Lung (tissue), 12 donors: ENCODE measurements around the gene RNF10. TPM values are rescaled to one million over a fixed set of nuclear protein-coding genes. Genes with fewer than 3 reads are reported as not detected.
"Not testable (repeated sequence)": the region's sequence is repeated elsewhere in the genome, so short reads cannot be mapped to it uniquely, and the experiment has no call there.

Source experiments
- ATAC-seq: fragments of 200-7000 bp; cut with Tn5 transposase; one replicate; pipeline ENCODE4 v1.9.1; 2020; ENCODE audit warnings: moderate number of reproducible peaks; ENCODE audit not compliant: insufficient read depth, low FRiP score
- DNase-seq, 3 donors: peaks; one replicate each; pipeline ENCODE4 v3.0.0-alpha.2; 2013 to 2017
- H3K27ac ChIP-seq, 2 donors: one replicate each; pipeline ENCODE4 v1.5.1; 2013; ENCODE audit warnings: mild to moderate bottlenecking in 2 of 2, moderate library complexity in 2 of 2, control low read depth in 1 of 2, inconsistent platforms in 1 of 2, low read depth in 1 of 2, low read length in 1 of 2
- H3K27me3 ChIP-seq, 3 donors: one replicate each; pipeline ENCODE4 v1.5.1; 2013; ENCODE audit warnings: low read length in 2 of 3; ENCODE audit not compliant: control insufficient read depth in 3 of 3, insufficient read depth in 3 of 3
- H3K36me3 ChIP-seq, 4 donors: one replicate each; pipeline ENCODE4 v1.5.1; 2013; ENCODE audit warnings: low read length in 4 of 4, mild to moderate bottlenecking in 1 of 4, moderate library complexity in 1 of 4; ENCODE audit not compliant: control insufficient read depth in 4 of 4, insufficient read depth in 4 of 4
- H3K4me1 ChIP-seq, 5 donors: one replicate each; pipeline ENCODE4 v1.5.1; 2013; ENCODE audit warnings: low read length in 5 of 5, mild to moderate bottlenecking in 2 of 5, moderate library complexity in 1 of 5; ENCODE audit not compliant: control insufficient read depth in 5 of 5, insufficient read depth in 5 of 5
- H3K4me3 ChIP-seq: one replicate; pipeline ENCODE4 v1.5.1; 2013; ENCODE audit warnings: mild to moderate bottlenecking, control low read depth, moderate library complexity
- H3K9ac ChIP-seq, 2 donors: one replicate each; pipeline ENCODE4 v1.5.1; 2013; ENCODE audit warnings: low read length in 2 of 2, control low read depth in 1 of 2; ENCODE audit not compliant: insufficient read depth in 1 of 2
- H3K9me3 ChIP-seq, 4 donors: one replicate each; pipeline ENCODE4 v1.5.1; 2013; ENCODE audit warnings: low read length in 3 of 4, mild to moderate bottlenecking in 1 of 4, moderate library complexity in 1 of 4; ENCODE audit not compliant: control insufficient read depth in 4 of 4, insufficient read depth in 3 of 4
- WGBS, 2 donors: extraction: QIAGEN DNeasy Blood & Tissue Kit; methylation state at CpG; one replicate each; pipeline ENCODE4 v1.1.7; 2013; 5-methylcytosine and 5-hydroxymethylcytosine counted together
- polyA plus RNA-seq, 2 donors: library from polyadenylated mRNA; stranded (reverse); fragments of 200-250 nt; gene quantifications; one replicate each; pipeline ENCODE4 v1.2.1, GENCODE V29; 2013
- total RNA-seq, 2 donors: library from RNA; depleted of rRNA in 1 of 2; stranded (reverse); fragments of >200 nt in 1 of 2; gene quantifications; one replicate each; pipeline ENCODE4 v1.2.1, GENCODE V29; 2014 to 2021
- TF ChIP-seq, protein P1 (sequence below): IDR thresholded peaks from 2 replicates; pipeline ENCODE4 v1.5.1; 2012; ENCODE audit warnings: mild to moderate bottlenecking; ENCODE audit errors: control extremely low read depth, extremely low read depth
- donor health status: control.
- donor health status: control.
- donor health status: Bipolar disorder and iron deficiency.
- donor health status: healthy.
- donor health status: DM: yes; HTN: yes; CAD: no.

Gene RNF10
- total and polyA plus RNA-seq, 4 donors, result 112 to 207 (median 175) TPM

DNA sequence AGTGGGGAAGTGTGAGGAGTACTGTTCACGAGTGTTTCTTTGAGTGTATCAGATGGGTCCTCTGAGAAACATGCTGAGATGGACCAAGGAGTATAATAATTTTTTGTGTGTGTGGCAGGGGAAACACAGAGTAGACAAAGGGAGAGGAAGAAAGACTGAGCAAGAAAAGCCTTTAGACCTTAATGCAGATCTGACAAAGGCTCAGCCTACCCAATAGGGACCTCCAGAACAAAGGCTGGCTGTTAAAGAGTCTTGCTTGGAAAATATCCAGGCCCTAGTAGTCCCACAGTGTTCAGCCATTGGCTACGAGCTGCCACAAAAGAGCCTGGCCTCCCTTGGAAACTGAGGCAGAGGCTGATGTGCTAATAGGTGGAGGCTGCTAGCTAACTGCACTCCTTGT lies 18.7 kb upstream of the RNF10 start:
- Histone ChIP-seq H3K36me3 (peaks cover 11 to 26% (median 19%) of the 10 kb centered on the region in 4 donors), H3K27me3 (no peaks in the 10 kb centered on the region), H3K9ac (no peak overlapping the region), H3K4me3 (no peak overlapping the region), H3K4me1 (no peaks in the 10 kb centered on the region), H3K9me3 (no peaks in the 10 kb centered on the region), H3K27ac (no peak overlapping the region)
- WGBS, 2 donors, result 95 to 97% methylated on average over 2 of the region's 2 CpGs
- ATAC-seq (no peak), DNase-seq (no peak)
- TF ChIP-seq, protein P1, sequence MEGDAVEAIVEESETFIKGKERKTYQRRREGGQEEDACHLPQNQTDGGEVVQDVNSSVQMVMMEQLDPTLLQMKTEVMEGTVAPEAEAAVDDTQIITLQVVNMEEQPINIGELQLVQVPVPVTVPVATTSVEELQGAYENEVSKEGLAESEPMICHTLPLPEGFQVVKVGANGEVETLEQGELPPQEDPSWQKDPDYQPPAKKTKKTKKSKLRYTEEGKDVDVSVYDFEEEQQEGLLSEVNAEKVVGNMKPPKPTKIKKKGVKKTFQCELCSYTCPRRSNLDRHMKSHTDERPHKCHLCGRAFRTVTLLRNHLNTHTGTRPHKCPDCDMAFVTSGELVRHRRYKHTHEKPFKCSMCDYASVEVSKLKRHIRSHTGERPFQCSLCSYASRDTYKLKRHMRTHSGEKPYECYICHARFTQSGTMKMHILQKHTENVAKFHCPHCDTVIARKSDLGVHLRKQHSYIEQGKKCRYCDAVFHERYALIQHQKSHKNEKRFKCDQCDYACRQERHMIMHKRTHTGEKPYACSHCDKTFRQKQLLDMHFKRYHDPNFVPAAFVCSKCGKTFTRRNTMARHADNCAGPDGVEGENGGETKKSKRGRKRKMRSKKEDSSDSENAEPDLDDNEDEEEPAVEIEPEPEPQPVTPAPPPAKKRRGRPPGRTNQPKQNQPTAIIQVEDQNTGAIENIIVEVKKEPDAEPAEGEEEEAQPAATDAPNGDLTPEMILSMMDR, result no peak

DNA sequence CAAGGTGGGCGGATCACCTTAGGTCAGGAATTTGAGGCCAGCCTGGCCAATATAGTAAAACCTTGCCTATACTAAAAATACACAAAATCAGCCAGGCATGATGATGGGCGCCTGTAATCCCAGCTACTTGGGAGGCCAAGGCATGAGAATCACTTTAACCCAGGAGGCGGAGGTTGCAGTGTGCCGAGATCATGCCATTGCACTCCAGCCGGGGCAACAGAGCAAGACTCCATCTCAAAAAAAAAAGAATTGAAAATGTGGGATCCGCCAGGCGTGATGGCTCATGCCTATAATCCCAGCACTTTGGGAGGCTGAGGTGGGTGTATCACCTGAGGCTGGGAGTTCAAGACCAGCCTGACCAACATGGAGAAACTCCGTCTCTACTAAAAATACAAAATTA lies 14.8 kb upstream of the RNF10 start:
- H3K27me3 ChIP-seq, H3K4me3 ChIP-seq, H3K9me3 ChIP-seq, ATAC-seq, DNase-seq, H3K27ac ChIP-seq, H3K4me1 ChIP-seq, H3K9ac ChIP-seq: not testable (repeated sequence)
- WGBS, 2 donors, result 96 to 97% methylated on average over 8 of the region's 8 CpGs
- peaks cover 10 to 13% (median 11%) of the 10 kb centered on the region in 4 donors for H3K36me3 ChIP-seq

DNA sequence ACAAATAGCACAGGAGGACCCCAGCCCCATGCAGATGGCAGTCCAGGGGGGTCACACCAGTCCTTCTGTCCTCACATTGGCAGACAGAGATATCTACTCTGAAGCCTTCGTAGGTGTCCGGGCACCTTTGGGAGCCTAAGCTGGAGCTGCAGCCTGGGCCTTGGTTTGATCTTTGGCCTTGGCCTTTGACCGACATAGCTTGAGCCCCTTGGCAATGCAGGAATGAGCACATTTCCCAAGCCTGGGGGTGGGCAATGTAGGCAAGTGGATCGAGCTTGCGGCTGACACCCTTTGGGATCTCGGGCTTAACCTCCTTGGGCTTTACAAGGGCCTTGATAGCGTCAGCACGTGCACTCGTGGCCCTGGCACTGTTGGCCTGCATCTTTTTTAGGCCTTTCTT lies 11.6 kb upstream of the RNF10 start:
- DNase-seq (no peak), ATAC-seq (no peak)
- TF ChIP-seq, protein P1, result no peak
- Histone ChIP-seq H3K4me3 (no peak overlapping the region), H3K36me3 (peaks cover 0 to 1% (median 0%) of the 10 kb centered on the region in 4 donors), H3K27me3 (no peaks in the 10 kb centered on the region), H3K9ac (no peak overlapping the region), H3K9me3 (no peaks in the 10 kb centered on the region), H3K4me1 (no peaks in the 10 kb centered on the region), H3K27ac (no peak overlapping the region)
- 97 to 98% methylated on average over 9 of the region's 9 CpGs for WGBS, 2 donors

DNA sequence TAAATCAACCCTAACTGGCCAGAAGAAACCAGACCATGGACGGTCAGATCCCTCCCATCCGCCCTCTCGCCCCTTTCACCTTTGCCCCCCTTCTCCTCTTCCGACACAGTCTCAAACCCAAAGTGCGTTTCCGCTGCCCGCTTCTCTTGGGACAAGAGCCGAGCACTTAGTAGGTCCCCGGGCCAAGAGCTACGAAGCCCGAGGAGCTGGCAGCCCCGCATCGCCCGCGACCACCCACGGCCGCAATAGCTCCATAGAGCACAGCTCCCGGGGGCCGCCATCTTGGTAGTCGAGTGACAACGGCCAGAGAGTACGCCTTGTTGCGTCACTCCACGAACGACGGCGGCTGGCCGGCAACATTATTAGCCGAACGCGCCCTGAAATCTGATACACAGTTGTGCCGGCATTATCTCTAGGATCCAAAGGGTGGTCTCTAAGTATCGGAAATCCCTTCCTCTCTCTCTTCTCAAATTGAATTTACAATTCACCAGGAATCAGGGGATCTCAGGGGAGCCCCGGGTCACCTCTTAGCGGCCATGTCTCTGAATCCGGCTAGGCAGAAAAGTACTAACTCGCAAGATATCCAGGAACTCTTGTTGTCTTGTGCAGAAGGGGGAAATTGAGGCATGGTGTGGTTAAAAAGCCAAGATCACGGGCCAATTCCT lies 5.2 kb upstream of the RNF10 start, which contains the start of gene COQ5:
Gene COQ5, minus strand, starts transcription at position 298 of the 665 bp plus-strand sequence. Its CDS starts 17 bp downstream, at position 281.
- peak within 1 kb of the TSS; percentile 93 to 98 for H3K27ac ChIP-seq
- H3K27me3 ChIP-seq, result no peaks in the 10 kb centered on the region
- H3K36me3 ChIP-seq, result peaks cover 0 to 1% (median 0%) of the 10 kb centered on the region in 4 donors
- DNase-seq (peak; percentile 96 to 98 (median 97)), ATAC-seq (peak; percentile 92)
- peak within 1 kb of the TSS; percentile 82 to 91 for H3K9ac ChIP-seq
- no peaks in the 10 kb centered on the region for H3K9me3 ChIP-seq
- TF ChIP-seq, protein P1, result no peak
- H3K4me3 ChIP-seq, result peak within 1 kb of the TSS; percentile 92
- WGBS, 2 donors, result 0 to 1% methylated on average over 38 of the region's 38 CpGs
- H3K4me1 ChIP-seq, result peaks cover 0 to 12% (median 2%) of the 10 kb centered on the region in 5 donors
